Measurements from ENCODE around the gene GPBAR1.

GPBAR1 gene

GRCh38 chr2:218244204-218244603, 16.6 kb upstream of the GPBAR1 start:
- DNase-seq (ENCODE audit: low read depth in 1 of 2, low spot score in 1 of 2) = no peak

- no peak for DNase-seq (ENCODE audit: low read depth in 1 of 2, low spot score in 1 of 2)
Observed at GRCh38 chr2:218244665-218245064, 16.1 kb upstream of the GPBAR1 start.

GRCh38 chr2:218245214-218245613, 15.6 kb upstream of the GPBAR1 start:
- DNase-seq (ENCODE audit: low read depth in 1 of 2, low spot score in 1 of 2) = no peak

- no peak for DNase-seq (ENCODE audit: low read depth in 1 of 2, low spot score in 1 of 2)
Observed at GRCh38 chr2:218249691-218250090, 11.1 kb upstream of the GPBAR1 start.

GRCh38 chr2:218252509-218253231, 8.1 kb upstream of the GPBAR1 start:
- DNase-seq (ENCODE audit: low read depth in 1 of 2, low spot score in 1 of 2) = no peak

- DNase-seq (ENCODE audit: low read depth in 1 of 2, low spot score in 1 of 2) = no peak
Observed at GRCh38 chr2:218253232-218253625, 7.6 kb upstream of the GPBAR1 start.

- no peak for DNase-seq (ENCODE audit: low read depth in 1 of 2, low spot score in 1 of 2)
Observed at GRCh38 chr2:218255446-218255845, 5.4 kb upstream of the GPBAR1 start.

- DNase-seq (ENCODE audit: low read depth in 1 of 2, low spot score in 1 of 2) = no peak
Observed at GRCh38 chr2:218256612-218257350, 4.0 kb upstream of the GPBAR1 start.

- DNase-seq (ENCODE audit: low read depth in 1 of 2, low spot score in 1 of 2) = peak; percentile 22 to 49
Observed at GRCh38 chr2:218257390-218257981, 3.3 kb upstream of the GPBAR1 start.

- DNase-seq (ENCODE audit: low read depth in 1 of 2, low spot score in 1 of 2) = no peak
Observed at GRCh38 chr2:218259099-218259961, 1.5 kb upstream of the GPBAR1 start.

- DNase-seq (ENCODE audit: low read depth in 1 of 2, low spot score in 1 of 2) = no peak
Observed at GRCh38 chr2:218260166-218260565, 649 bp upstream of the GPBAR1 start.

- no peak for DNase-seq (ENCODE audit: low read depth in 1 of 2, low spot score in 1 of 2)
Observed at GRCh38 chr2:218261423-218262236, 815 bp downstream of the GPBAR1 start.

GRCh38 chr2:218262237-218262600, 1.4 kb downstream of the GPBAR1 start:
- no peak for DNase-seq (ENCODE audit: low read depth in 1 of 2, low spot score in 1 of 2)

GRCh38 chr2:218262631-218263586, 2.1 kb downstream of the GPBAR1 start:
- no peak for DNase-seq (ENCODE audit: low read depth in 1 of 2, low spot score in 1 of 2)

- no peak for DNase-seq (ENCODE audit: low read depth in 1 of 2, low spot score in 1 of 2)
Observed at GRCh38 chr2:218263817-218264641, 3.2 kb downstream of the GPBAR1 start.

- DNase-seq (ENCODE audit: low read depth in 1 of 2, low spot score in 1 of 2) = no peak
Observed at GRCh38 chr2:218264773-218265561, 4.2 kb downstream of the GPBAR1 start.

GRCh38 chr2:218265626-218266025, 4.8 kb downstream of the GPBAR1 start:
- no peak for DNase-seq (ENCODE audit: low read depth in 1 of 2, low spot score in 1 of 2)
